Caco-2 (cell line): ENCODE results near the gene ADGRV1. TPM values are rescaled to one million over a fixed set of nuclear protein-coding genes. Genes with fewer than 3 reads are reported as not detected.

ENCODE experiments used
- BruUV-seq: library from RNA; stranded (reverse); fragments of 400-500 nt; replicated peaks from 2 replicates; lab custom pipeline; 2021; lab: Mats Ljungman, UMichigan
- CTCF ChIA-PET: fragments of 300-600 bp; sonication (Branson Sonifier 250); formaldehyde crosslinking; loops from one replicate; lab custom pipeline; 2022; ENCODE audit warnings: antibody characterized with exemption; lab: Charles Lee
- POLR2A ChIA-PET: fragments of 300-600 bp; sonication (Branson Sonifier 250); formaldehyde crosslinking; loops from one replicate; lab custom pipeline; 2022; ENCODE audit warnings: antibody characterized with exemption; lab: Charles Lee
- DNase-seq, 2 experiments: peaks; one replicate each; pipeline versions ENCODE4 v3.0.0 to v3.0.0-alpha.2; 2020 to 2022
- H3K27me3 ChIP-seq: replicated peaks from 2 replicates; pipeline ENCODE4 v1.6.0; 2011; ENCODE audit warnings: low read length; ENCODE audit not compliant: control insufficient read depth, insufficient read depth
- H3K36me3 ChIP-seq: 2 replicates; pipeline ENCODE4 v1.5.1; 2011; ENCODE audit warnings: low read length; ENCODE audit not compliant: control insufficient read depth, insufficient read depth
- H3K4me1 ChIP-seq: fragments of 250-450 bp; sonication (Bioruptor Pico); 2 replicates; pipeline ENCODE4 v1.5.1; 2020; ENCODE audit warnings: mild to moderate bottlenecking
- H3K4me3 ChIP-seq: 2 replicates; pipeline ENCODE4 v1.5.1; 2011; ENCODE audit warnings: low read depth, mild to moderate bottlenecking, control low read depth, low read length
- H3K9me3 ChIP-seq: fragments of 250-450 bp; sonication (Bioruptor Pico); 2 replicates; pipeline ENCODE4 v1.5.1; 2020; ENCODE audit warnings: mild to moderate bottlenecking, moderate library complexity
- H3K27ac Mint-ChIP-seq: one replicate; pipeline ENCODE4 v1.8.0; 2022; ENCODE audit warnings: mixed read lengths; ENCODE audit not compliant: unreplicated experiment
- H3K27me3 Mint-ChIP-seq: one replicate; pipeline ENCODE4 v1.8.0; 2022; ENCODE audit warnings: mixed read lengths; ENCODE audit not compliant: insufficient read depth, unreplicated experiment
- H3K36me3 Mint-ChIP-seq: one replicate; pipeline ENCODE4 v1.8.0; 2022; ENCODE audit warnings: mild to moderate bottlenecking, mixed read lengths; ENCODE audit not compliant: insufficient read depth, unreplicated experiment
- H3K4me1 Mint-ChIP-seq: one replicate; pipeline ENCODE4 v1.8.0; 2022; ENCODE audit warnings: low read depth, mixed read lengths; ENCODE audit not compliant: unreplicated experiment
- H3K4me3 Mint-ChIP-seq: one replicate; pipeline ENCODE4 v1.8.0; 2022; ENCODE audit warnings: mild to moderate bottlenecking, moderate library complexity, mixed read lengths; ENCODE audit not compliant: unreplicated experiment
- H3K9me3 Mint-ChIP-seq: one replicate; pipeline ENCODE4 v1.8.0; 2022; ENCODE audit warnings: mixed read lengths; ENCODE audit not compliant: unreplicated experiment
- intact Hi-C: fragments of 100-400 bp; cut with micrococcal nuclease; formaldehyde crosslinking; loops from one replicate; pipeline ENCODE4 v1.10.0; 2022; ENCODE audit not compliant: unreplicated experiment
- total RNA-seq: library from RNA; stranded (reverse); gene quantifications from 2 replicates; pipeline ENCODE4 v1.2.3, GENCODE V29; 2022
- TF ChIP-seq, protein P1 (sequence below), 2 experiments: fragments of 200-600 bp in 1 of 2; IDR thresholded peaks; 1 replicate in 1 of 2; 2 replicates in 1 of 2; pipeline versions ENCODE4 v1.5.1 to v1.8.0; 2011 to 2022; ENCODE audit warnings: antibody characterized with exemption in 1 of 2, control low read depth in 1 of 2, inconsistent platforms in 1 of 2, low read depth in 1 of 2, low read length in 1 of 2, mild to moderate bottlenecking in 1 of 2, moderate library complexity in 1 of 2; ENCODE audit not compliant: insufficient read depth in 1 of 2, severe bottlenecking in 1 of 2, unreplicated experiment in 1 of 2

Gene ADGRV1
- total RNA-seq, 1 experiment from 2014 or later: 23.2 TPM

DNA sequence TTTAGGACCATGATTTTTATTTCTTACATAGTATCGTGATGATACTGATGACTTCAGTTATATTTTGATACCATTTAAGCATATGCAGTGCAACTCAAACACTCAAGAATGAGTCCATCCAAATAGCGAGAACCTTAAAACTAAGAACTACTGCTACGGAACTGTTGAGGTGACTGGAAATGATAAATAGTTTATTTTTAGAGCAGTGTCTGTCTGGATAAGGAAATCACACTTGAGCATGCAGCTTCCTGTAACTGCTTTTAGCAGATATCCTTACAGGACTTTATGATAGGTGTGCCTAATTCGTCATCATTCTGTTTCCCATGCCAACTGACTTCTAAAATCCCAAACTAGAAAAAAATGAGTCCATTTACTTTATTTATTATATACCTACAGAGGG, 85.5 kb downstream of the ADGRV1 start:
- CTCF ChIA-PET: no interaction called here
- no peaks in the 10 kb centered on the region for H3K36me3 ChIP-seq
- no peaks in the 10 kb centered on the region for H3K27me3 Mint-ChIP-seq
- intact Hi-C loops: no loop called here
- DNase-seq: no peak
- H3K9me3 ChIP-seq: no peaks in the 10 kb centered on the region
- TF ChIP-seq, protein P1, sequence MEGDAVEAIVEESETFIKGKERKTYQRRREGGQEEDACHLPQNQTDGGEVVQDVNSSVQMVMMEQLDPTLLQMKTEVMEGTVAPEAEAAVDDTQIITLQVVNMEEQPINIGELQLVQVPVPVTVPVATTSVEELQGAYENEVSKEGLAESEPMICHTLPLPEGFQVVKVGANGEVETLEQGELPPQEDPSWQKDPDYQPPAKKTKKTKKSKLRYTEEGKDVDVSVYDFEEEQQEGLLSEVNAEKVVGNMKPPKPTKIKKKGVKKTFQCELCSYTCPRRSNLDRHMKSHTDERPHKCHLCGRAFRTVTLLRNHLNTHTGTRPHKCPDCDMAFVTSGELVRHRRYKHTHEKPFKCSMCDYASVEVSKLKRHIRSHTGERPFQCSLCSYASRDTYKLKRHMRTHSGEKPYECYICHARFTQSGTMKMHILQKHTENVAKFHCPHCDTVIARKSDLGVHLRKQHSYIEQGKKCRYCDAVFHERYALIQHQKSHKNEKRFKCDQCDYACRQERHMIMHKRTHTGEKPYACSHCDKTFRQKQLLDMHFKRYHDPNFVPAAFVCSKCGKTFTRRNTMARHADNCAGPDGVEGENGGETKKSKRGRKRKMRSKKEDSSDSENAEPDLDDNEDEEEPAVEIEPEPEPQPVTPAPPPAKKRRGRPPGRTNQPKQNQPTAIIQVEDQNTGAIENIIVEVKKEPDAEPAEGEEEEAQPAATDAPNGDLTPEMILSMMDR (IDR thresholded peaks at IDR 0.05; ENCODE audit: insufficient read depth in 1 of 2, low read depth in 1 of 2, low read length in 1 of 2, severe bottlenecking in 1 of 2, unreplicated experiment in 1 of 2): no peak
- no peak overlapping the region for H3K4me3 ChIP-seq
- BruUV-seq: no TSS peak
- H3K36me3 Mint-ChIP-seq: no peaks in the 10 kb centered on the region
- POLR2A ChIA-PET: no interaction called here
- no peak overlapping the region for H3K4me3 Mint-ChIP-seq
- no peak overlapping the region for H3K27ac Mint-ChIP-seq
- no peaks in the 10 kb centered on the region for H3K27me3 ChIP-seq
- no peaks in the 10 kb centered on the region for H3K4me1 ChIP-seq
- H3K4me1 Mint-ChIP-seq: no peaks in the 10 kb centered on the region
- H3K9me3 Mint-ChIP-seq: no peaks in the 10 kb centered on the region

DNA sequence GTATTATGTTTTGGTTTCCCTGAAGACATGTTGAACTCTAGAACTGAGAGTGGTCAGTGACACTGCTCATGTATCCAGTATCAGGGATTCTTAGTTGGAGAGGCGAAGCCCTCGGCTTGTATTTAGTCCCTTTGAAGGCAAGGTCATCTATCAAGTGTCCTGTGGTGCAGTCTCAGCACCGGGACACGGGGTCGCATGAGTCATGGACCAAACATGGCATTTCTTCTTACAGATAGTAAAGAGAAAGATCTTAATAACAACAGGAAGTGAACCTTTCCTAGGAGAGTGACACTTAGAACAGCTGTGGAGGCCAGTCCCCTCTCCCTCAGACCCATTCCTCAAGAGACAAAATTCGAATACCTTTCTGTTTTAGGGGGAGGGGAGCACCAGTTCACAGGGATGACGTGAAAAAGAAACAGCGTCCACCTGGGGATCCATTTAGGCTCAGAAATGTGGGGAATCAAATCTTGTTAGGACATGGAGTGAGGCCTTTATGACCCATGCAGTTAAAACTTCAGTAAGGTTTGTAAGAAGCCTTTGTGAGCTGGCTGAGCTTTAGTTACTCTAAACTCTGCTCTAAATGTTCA, 86.5 kb downstream of the ADGRV1 start:
- Mint-ChIP-seq H3K27me3 (no peaks in the 10 kb centered on the region), H3K27ac (no peak overlapping the region), H3K36me3 (no peaks in the 10 kb centered on the region), H3K4me3 (no peak overlapping the region), H3K4me1 (no peaks in the 10 kb centered on the region), H3K9me3 (no peaks in the 10 kb centered on the region)
- no peak overlapping the region for H3K4me3 ChIP-seq
- no peaks in the 10 kb centered on the region for H3K27me3 ChIP-seq
- DNase-seq: peak; percentile 20 to 47
- intact Hi-C loops: loop anchor here (1.0 kb wide), 1 partner anchor 30 kb away; no protein-coding TSS in a partner anchor
- no peaks in the 10 kb centered on the region for H3K36me3 ChIP-seq
- TF ChIP-seq, protein P1 (IDR thresholded peaks at IDR 0.05; ENCODE audit: insufficient read depth in 1 of 2, low read depth in 1 of 2, low read length in 1 of 2, severe bottlenecking in 1 of 2, unreplicated experiment in 1 of 2): no peak
- H3K4me1 ChIP-seq: no peaks in the 10 kb centered on the region
- ChIA-PET CTCF (no interaction called here), POLR2A (no interaction called here)
- H3K9me3 ChIP-seq: no peaks in the 10 kb centered on the region
- BruUV-seq: no TSS peak

DNA sequence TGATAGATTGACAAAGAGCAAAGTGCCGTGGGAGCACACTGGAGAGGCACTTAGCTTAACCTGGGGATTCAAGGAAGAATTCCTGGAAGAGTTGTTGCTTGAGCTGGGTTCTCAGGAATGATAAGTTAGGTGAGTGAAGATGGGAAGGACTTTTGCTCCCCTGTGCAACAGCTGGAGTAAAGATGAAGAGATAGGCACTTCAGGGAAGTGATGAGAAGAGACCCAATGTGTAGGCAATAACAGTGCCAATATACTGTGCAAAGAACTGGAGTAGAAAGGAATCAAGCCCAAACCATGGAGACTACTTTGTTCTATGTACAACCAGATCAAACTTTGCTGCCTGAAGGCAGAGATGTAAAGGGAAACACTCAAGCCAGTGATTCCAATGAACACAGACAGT, 92.2 kb downstream of the ADGRV1 start:
- no peak overlapping the region for H3K4me3 Mint-ChIP-seq
- BruUV-seq: no TSS peak
- Histone ChIP-seq H3K9me3 (no peaks in the 10 kb centered on the region), H3K36me3 (no peaks in the 10 kb centered on the region), H3K27me3 (no peaks in the 10 kb centered on the region), H3K4me1 (no peaks in the 10 kb centered on the region), H3K4me3 (no peak overlapping the region)
- TF ChIP-seq, protein P1 (IDR thresholded peaks at IDR 0.05; ENCODE audit: insufficient read depth in 1 of 2, low read depth in 1 of 2, low read length in 1 of 2, severe bottlenecking in 1 of 2, unreplicated experiment in 1 of 2): no peak
- no peak overlapping the region for H3K27ac Mint-ChIP-seq
- intact Hi-C loops: no loop called here
- H3K9me3 Mint-ChIP-seq: no peaks in the 10 kb centered on the region
- ChIA-PET POLR2A (no interaction called here), CTCF (interaction anchor here (0.5 kb wide), 1 partner anchor 1322 kb away, joined by 3 read pairs; no protein-coding TSS in a partner anchor)
- H3K4me1 Mint-ChIP-seq: no peaks in the 10 kb centered on the region
- DNase-seq: no peak
- no peaks in the 10 kb centered on the region for H3K36me3 Mint-ChIP-seq
- H3K27me3 Mint-ChIP-seq: no peaks in the 10 kb centered on the region
